Ovary (tissue), 3 donors: Measurements from ENCODE around the gene INHBA.

Experiments
- CTCF ChIP-seq, 3 donors: fragments of 450-650 bp in 2 of 3; fragments of 200-600 bp in 1 of 3; IDR thresholded peaks; one replicate each; pipeline versions ENCODE4 v1.5.1 to v1.8.0; 2016 to 2022; ENCODE audit warnings: antibody characterized with exemption in 3 of 3, mild to moderate bottlenecking in 1 of 3
- POLR2A ChIP-seq: fragments of 450-650 bp; IDR thresholded peaks from one replicate; pipeline ENCODE4 v1.6.1; 2017; ENCODE audit warnings: antibody characterized with exemption, mild to moderate bottlenecking, moderate library complexity
- donor health status: DM: no; HTN: no; CAD: no.

GRCh38 chr7:41685684-41686083, 17.2 kb downstream of the INHBA start:
- no peak for TF ChIP-seq CTCF (IDR thresholded peaks at IDR 0.05)
- TF ChIP-seq POLR2A: no peak
